K562 (cell line): ENCODE measurements around the gene TULP1. TPM values are rescaled to one million over a fixed set of nuclear protein-coding genes. Genes with fewer than 3 reads are reported as not detected.
A peak's percentile ranks its signal among the peaks of the same experiment; 100 is the strongest.

Source experiments
- BRD4 ChIP-seq: fragments of 200-600 bp; sonication (generic); IDR thresholded peaks from 2 replicates; pipeline ENCODE4 v1.6.1; 2017; ENCODE audit warnings: inconsistent platforms
- C11orf30 ChIP-seq: fragments of 450-650 bp; IDR thresholded peaks from 2 replicates; pipeline ENCODE4 v1.6.1; 2016; ENCODE audit warnings: low read depth, mild to moderate bottlenecking
- CBX1 ChIP-seq: sonication (generic); IDR thresholded peaks from 2 replicates; pipeline ENCODE4 v1.6.1; 2016; ENCODE audit warnings: antibody characterized with exemption, low read depth, mild to moderate bottlenecking
- CGGBP1 ChIP-seq: fragments of 250-450 bp; sonication (Bioruptor Pico); IDR thresholded peaks from 2 replicates; pipeline ENCODE4 v1.9.0; 2021; ENCODE audit warnings: mild to moderate bottlenecking
- CHD4 ChIP-seq: fragments of 200-600 bp; sonication (generic); IDR thresholded peaks from 3 replicates; pipeline ENCODE4 v1.6.1; 2012; ENCODE audit warnings: low read depth, mild to moderate bottlenecking, mixed read lengths, low read length, inconsistent platforms; ENCODE audit not compliant: insufficient read depth, insufficient replicate concordance, poor library complexity, severe bottlenecking
- ETV5 ChIP-seq: sonication (generic); formaldehyde crosslinking; IDR thresholded peaks from 2 replicates; pipeline ENCODE4 v1.4.0; 2020; ENCODE audit warnings: low read depth, mild to moderate bottlenecking, missing genetic modification reagents
- HMGN3 ChIP-seq: IDR thresholded peaks from 2 replicates; pipeline ENCODE4 v1.6.1; 2011; ENCODE audit warnings: borderline replicate concordance, low read depth, mild to moderate bottlenecking, mixed read lengths, low read length; ENCODE audit not compliant: insufficient read length; ENCODE audit errors: extremely low read depth
- JUN ChIP-seq, 2 experiments: sonication (generic) in 1 of 2; formaldehyde crosslinking in 1 of 2; IDR thresholded peaks; 2 replicates each; pipeline versions ENCODE4 v1.6.1 to v1.8.0; 2012 to 2022; ENCODE audit warnings: borderline replicate concordance in 2 of 2, mild to moderate bottlenecking in 2 of 2, improper control_type of control experiment in 1 of 2, low read depth in 1 of 2, low read length in 1 of 2, missing genetic modification reagents in 1 of 2
- MLLT1 ChIP-seq, 2 experiments: fragments of 450-650 bp; IDR thresholded peaks; 2 replicates each; pipeline ENCODE4 v1.6.1; 2016
- NR3C1 ChIP-seq: sonication (generic); formaldehyde crosslinking; IDR thresholded peaks from 2 replicates; pipeline ENCODE4 v1.8.1; 2022; ENCODE audit warnings: missing genetic modification reagents
- PYGO2 ChIP-seq: fragments of 450-650 bp; IDR thresholded peaks from 2 replicates; pipeline ENCODE4 v1.6.1; 2016; ENCODE audit warnings: mild to moderate bottlenecking, missing genetic modification characterization, moderate library complexity, missing compliant biosample characterization
- SNAPC5 ChIP-seq: fragments of 250-450 bp; sonication (Bioruptor Pico); IDR thresholded peaks from 2 replicates; pipeline ENCODE4 v1.8.0; 2021; ENCODE audit warnings: moderate library complexity, mild to moderate bottlenecking, inconsistent platforms
- SRSF7 ChIP-seq: fragments of 200-400 bp; formaldehyde crosslinking; optimal IDR thresholded peaks from 2 replicates; pipeline ENCODE3; 2017; ENCODE audit warnings: mild to moderate bottlenecking, low read depth, low read length
- ZNF282 ChIP-seq: sonication (generic); formaldehyde crosslinking; IDR thresholded peaks from 2 replicates; pipeline ENCODE4 v1.8.1; 2023; ENCODE audit warnings: missing genetic modification reagents
- polyA plus RNA-seq, 8 experiments: library from polyadenylated mRNA; depleted of rRNA in 4 of 8; stranded (reverse) in 5 of 8; unstranded in 3 of 8; fragments of >200 nt; fragmentation: Nextera tagmentation in 2 of 8; fragmentation: Illumina TruSeq in 1 of 8; extraction: Ambion mirVana in 2 of 8; extraction: Trizol in 1 of 8; gene quantifications; 2 replicates each; pipeline versions ENCODE4 v1.2.1 to v1.2.3, GENCODE V29; 2011 to 2014; ENCODE audit warnings: inconsistent platforms in 1 of 8, missing spikeins in 1 of 8
- total RNA-seq, 7 experiments: library from RNA; depleted of rRNA in 6 of 7; stranded (reverse); fragments of >200 nt in 6 of 7; fragmentation: Illumina TruSeq in 2 of 7; extraction: Trizol in 2 of 7; gene quantifications; 2 replicates each; pipeline versions ENCODE4 v1.2.1 to v1.2.3, GENCODE V29; 2011 to 2021; ENCODE audit warnings: low replicate concordance in 1 of 7
- TF ChIP-seq, protein P1 (sequence below), 2 experiments: fragments of 450-650 bp; IDR thresholded peaks; 2 replicates each; pipeline ENCODE4 v1.6.1; 2016; ENCODE audit warnings: mild to moderate bottlenecking in 2 of 2, borderline replicate concordance in 1 of 2, low read depth in 1 of 2, moderate library complexity in 1 of 2

TULP1 gene
- total and polyA plus RNA-seq, 9 of the 15 experiments (the other 6 are each of a cell fraction or from before 2014, with no cell fraction given): 0.06 to 0.17 (median 0.09) TPM; not detected in 6

DNA sequence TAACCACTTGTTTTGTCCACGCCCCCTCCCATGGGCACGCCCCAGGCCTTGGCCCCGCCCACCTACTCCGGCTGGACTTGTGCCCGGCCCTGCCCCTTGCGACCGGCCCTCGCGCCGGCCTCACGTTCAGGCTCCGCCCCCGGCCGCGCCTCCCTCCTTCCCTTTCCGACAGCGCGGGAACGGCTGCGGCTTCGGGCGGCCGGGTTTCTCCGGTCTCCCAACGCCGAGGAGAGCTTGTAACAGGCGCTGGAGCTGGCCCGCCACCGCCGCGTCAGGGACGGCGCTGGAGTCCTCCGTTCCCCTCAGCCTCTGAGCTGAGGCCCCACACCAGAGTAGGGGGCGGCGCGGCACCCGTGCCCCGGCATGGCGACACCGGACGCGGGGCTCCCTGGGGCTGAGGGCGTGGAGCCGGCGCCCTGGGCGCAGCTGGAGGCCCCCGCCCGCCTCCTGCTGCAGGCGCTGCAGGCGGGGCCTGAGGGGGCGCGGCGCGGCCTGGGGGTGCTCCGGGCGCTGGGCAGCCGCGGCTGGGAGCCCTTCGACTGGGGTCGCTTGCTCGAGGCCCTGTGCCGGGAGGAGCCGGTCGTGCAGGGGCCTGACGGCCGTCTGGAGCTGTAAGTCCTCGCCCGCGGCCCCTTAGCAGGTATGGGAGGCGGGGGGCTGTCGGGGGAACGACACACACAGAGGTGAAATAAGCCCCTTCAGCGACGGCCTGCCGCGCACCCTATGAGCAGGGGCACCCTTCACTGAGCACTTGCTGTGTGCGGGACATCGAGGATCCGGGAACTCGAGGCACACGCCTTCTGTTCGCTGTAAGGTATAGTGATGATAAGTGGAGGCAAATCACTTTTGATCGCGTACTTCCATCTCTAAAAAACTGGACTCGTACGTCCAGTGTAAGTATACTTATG lies 60.3 kb downstream of the TULP1 start, which contains the start of gene FANCE (continued):
- TF ChIP-seq PYGO2 (tag) (no peak), CHD4 (no peak), MLLT1 (IDR thresholded peaks at IDR 0.05) (no peak), JUN (IDR thresholded peaks at IDR 0.05; ENCODE audit: borderline replicate concordance, low read depth, low read length) (0 out of 2 replicates have a peak, but pooled peaks have one; percentile 3), JUN (CRISPR knock-in tag; IDR thresholded peaks at IDR 0.05; ENCODE audit: borderline replicate concordance) (peak; percentile 25; the same call in 1 of the 2 replicates), ZNF282 (CRISPR knock-in tag) (no peak; the same call in 1 of the 2 replicates), BRD4 (no peak), CGGBP1 (no peak), CBX1 (peak; percentile 87; the same call in 1 of the 2 replicates), SRSF7 (no peak), ETV5 (CRISPR knock-in tag) (peak; percentile 41; the same call in 1 of the 2 replicates), SNAPC5 (CRISPR knock-in tag) (no peak), NR3C1 (CRISPR knock-in tag) (0 out of 2 replicates have a peak, but pooled peaks have one; percentile 57), HMGN3 (peak; percentile 85), C11orf30 (no peak)
- TF ChIP-seq, protein P1, sequence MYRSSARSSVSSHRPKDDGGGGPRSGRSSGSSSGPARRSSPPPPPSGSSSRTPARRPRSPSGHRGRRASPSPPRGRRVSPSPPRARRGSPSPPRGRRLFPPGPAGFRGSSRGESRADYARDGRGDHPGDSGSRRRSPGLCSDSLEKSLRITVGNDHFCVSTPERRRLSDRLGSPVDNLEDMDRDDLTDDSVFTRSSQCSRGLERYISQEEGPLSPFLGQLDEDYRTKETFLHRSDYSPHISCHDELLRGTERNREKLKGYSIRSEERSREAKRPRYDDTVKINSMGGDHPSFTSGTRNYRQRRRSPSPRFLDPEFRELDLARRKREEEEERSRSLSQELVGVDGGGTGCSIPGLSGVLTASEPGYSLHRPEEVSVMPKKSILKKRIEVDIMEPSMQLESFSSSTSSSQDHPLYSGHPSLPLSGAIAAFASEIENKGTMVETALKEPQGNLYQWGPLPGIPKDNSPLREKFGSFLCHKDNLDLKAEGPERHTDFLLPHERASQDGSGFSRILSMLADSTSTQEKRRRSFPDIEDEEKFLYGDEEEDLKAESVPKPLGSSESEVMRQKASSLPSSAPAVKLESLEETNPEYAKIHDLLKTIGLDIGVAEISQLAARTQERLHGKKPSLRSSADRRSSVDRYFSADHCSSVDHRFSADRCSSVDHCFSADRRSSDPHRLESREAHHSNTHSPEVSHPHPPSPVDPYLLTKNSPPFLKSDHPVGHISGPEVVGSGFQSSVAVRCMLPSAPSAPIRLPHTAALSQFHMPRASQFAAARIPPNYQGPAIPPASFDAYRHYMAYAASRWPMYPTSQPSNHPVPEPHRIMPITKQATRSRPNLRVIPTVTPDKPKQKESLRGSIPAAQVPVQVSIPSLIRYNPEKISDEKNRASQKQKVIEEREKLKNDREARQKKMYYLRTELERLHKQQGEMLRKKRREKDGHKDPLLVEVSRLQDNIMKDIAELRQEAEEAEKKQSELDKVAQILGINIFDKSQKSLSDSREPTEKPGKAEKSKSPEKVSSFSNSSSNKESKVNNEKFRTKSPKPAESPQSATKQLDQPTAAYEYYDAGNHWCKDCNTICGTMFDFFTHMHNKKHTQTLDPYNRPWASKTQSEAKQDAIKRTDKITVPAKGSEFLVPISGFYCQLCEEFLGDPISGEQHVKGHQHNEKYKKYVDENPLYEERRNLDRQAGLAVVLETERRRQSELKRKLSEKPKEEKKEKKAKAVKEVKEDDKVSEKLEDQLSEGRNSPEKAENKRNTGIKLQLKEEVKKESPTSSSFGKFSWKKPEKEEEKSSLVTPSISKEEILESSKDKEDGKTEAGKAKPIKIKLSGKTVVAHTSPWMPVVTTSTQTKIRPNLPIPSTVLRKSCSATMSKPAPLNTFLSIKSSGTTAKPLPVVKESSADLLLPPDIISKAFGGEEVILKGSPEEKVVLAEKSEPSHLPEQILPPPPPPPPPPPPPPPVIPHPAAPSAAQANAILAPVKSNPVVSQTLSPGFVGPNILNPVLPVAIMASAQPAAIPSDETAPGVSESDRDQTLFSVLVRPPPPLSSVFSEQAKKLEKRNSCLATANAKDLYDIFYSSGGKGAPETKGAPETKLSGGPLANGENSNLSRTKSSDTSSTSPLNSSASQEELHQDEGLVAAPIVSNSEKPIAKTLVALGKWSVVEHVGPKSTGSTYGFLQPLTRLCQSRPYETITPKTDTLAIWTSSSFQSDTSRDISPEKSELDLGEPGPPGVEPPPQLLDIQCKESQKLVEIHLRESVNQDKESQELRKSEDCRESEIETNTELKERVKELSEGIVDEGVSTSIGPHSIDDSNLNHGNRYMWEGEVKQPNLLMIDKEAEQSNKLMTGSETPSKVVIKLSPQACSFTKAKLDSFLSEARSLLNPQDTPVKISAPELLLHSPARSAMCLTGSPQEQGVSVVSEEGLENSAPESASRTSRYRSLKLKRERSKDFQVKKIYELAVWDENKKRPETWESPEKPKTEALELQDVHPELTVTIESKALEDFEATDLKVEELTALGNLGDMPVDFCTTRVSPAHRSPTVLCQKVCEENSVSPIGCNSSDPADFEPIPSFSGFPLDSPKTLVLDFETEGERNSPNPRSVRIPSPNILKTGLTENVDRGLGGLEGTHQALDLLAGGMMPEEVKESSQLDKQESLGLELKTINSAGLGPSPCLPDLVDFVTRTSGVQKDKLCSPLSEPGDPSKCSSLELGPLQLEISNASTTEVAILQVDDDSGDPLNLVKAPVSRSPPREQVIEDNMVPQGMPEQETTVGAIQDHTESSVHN (IDR thresholded peaks at IDR 0.05; ENCODE audit: borderline replicate concordance in 1 of 2, low read depth in 1 of 2): no peak
